Vagina (tissue), 2 donors: ENCODE data around the gene LCN15. TPM values are rescaled to one million over a fixed set of nuclear protein-coding genes. Genes with fewer than 3 reads are reported as not detected.

Experiments used
- DNase-seq, 2 donors: peaks; one replicate each; pipeline ENCODE4 v3.0.0-alpha.2; 2017; ENCODE audit errors: extremely low spot score in 2 of 2
- H3K27ac ChIP-seq: fragments of 200-600 bp; sonication (generic); one replicate; pipeline ENCODE4 v1.5.1; 2019
- H3K27me3 ChIP-seq: fragments of 200-600 bp; sonication (generic); one replicate; pipeline ENCODE4 v1.5.1; 2019
- H3K36me3 ChIP-seq, 2 donors: fragments of 200-600 bp; sonication (generic); one replicate each; pipeline ENCODE4 v1.5.1; 2017 to 2019
- H3K4me1 ChIP-seq: fragments of 200-600 bp; sonication (generic); one replicate; pipeline ENCODE4 v1.5.1; 2019
- H3K4me3 ChIP-seq, 2 donors: fragments of 200-600 bp; sonication (generic); 1 replicate in 1 of 2; 2 replicates in 1 of 2; pipeline ENCODE4 v1.5.1; 2016 to 2019
- H3K9me3 ChIP-seq: fragments of 200-600 bp; sonication (generic); one replicate; pipeline ENCODE4 v1.5.1; 2019
- POLR2A ChIP-seq, 2 donors: fragments of 450-650 bp; IDR thresholded peaks; one replicate each; pipeline ENCODE4 v1.6.1; 2017; ENCODE audit warnings: antibody characterized with exemption in 2 of 2, mild to moderate bottlenecking in 2 of 2, moderate library complexity in 2 of 2
- POLR2AphosphoS5 ChIP-seq, 2 donors: sonication (generic); formaldehyde crosslinking; IDR thresholded peaks; one replicate each; pipeline ENCODE4 v1.9.0; 2017; ENCODE audit warnings: antibody characterized with exemption in 2 of 2, mild to moderate bottlenecking in 2 of 2, low read depth in 1 of 2; ENCODE audit not compliant: insufficient read depth in 1 of 2
- intact Hi-C: fragments of 100-400 bp; cut with DNase I; formaldehyde crosslinking; loops from one replicate; pipeline ENCODE4 v1.15.1; 2023
- total RNA-seq: library from RNA; depleted of rRNA; stranded (reverse); fragments of >200 nt; gene quantifications from one replicate; pipeline ENCODE4 v1.2.3, GENCODE V29; 2016
- TF ChIP-seq, protein P1 (sequence below), 3 experiments: fragments of 450-650 bp in 2 of 3; fragments of 200-600 bp in 1 of 3; sonication (generic) in 1 of 3; IDR thresholded peaks; one replicate each; pipeline ENCODE4 v1.5.1; 2017 to 2019; ENCODE audit warnings: antibody characterized with exemption in 3 of 3, mild to moderate bottlenecking in 2 of 3, moderate library complexity in 2 of 3

Gene LCN15
- total RNA-seq, 1 donor from 2014 or later = not detected

DNA sequence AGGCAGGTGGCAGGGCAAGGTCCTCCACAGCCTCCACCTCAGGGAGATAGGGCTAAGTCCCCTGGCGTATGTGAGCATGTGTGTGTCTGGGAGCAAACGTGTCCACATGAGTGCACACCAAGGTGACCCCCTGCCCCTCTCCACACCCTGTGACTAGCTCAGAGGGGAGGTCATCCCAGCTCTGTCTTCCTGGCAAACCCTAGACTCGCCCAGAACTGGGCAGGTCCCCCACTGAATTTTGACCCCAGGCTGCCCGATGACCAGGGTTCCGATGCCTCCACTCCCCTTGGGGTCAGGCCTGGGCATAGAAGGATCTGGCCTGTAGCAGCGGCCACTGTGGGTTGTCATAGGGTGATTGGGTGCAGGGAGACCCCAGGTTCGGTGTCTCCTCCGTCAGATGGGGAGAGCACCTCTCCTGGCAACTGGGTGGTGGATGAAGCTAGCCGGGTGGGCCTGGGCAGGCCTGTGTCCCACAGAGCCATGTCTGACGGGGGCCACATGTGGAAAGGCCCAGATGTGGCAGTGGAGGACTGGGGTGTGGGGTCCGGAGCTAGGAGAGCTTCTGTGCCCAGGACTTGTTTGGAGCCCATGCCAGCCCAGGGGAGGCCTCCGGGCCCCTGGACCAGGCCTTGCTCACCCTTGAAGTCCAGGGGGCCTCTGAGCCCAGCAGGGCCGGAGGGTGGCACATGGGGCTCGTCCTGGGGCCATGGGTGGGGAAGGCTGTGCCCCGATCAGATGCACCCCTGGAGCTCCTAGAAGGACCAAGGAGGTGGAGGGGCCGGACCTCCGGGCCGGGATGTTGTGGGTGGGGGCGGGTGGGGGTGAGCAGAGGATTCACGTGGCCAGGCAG is 45.7 kb downstream of the LCN15 start:
- H3K27ac ChIP-seq = no peak overlapping the region

DNA sequence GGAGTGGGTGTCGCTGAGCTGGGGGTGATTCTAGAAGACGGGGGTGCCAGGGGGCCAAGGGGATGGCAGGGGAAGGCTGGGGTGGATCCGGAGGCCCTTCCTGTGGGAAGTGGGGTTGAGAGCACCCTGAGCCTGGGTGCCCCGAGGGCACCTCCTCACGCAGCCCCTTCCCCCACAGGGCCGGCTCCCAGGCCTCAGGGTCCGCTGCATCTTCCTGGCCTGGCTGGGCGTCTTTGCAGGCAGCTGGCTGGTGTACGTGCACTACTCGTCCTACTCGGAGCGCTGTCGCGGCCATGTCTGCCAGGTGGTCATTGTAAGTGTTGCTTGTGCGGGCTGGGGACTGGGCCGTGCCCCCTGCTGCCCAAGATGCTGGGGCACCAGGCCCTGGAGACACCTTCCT is 46.9 kb downstream of the LCN15 start:
- no peaks in the 10 kb centered on the region for H3K9me3 ChIP-seq
- DNase-seq = no peak
- peaks cover 3% of the 10 kb centered on the region for H3K27me3 ChIP-seq
- H3K27ac ChIP-seq = no peak overlapping the region
- no peaks in the 10 kb centered on the region for H3K36me3 ChIP-seq
- H3K4me1 ChIP-seq = peaks cover 43% of the 10 kb centered on the region
- intact Hi-C loops = no loop called here
- no peak overlapping the region for H3K4me3 ChIP-seq
- TF ChIP-seq, protein P1, sequence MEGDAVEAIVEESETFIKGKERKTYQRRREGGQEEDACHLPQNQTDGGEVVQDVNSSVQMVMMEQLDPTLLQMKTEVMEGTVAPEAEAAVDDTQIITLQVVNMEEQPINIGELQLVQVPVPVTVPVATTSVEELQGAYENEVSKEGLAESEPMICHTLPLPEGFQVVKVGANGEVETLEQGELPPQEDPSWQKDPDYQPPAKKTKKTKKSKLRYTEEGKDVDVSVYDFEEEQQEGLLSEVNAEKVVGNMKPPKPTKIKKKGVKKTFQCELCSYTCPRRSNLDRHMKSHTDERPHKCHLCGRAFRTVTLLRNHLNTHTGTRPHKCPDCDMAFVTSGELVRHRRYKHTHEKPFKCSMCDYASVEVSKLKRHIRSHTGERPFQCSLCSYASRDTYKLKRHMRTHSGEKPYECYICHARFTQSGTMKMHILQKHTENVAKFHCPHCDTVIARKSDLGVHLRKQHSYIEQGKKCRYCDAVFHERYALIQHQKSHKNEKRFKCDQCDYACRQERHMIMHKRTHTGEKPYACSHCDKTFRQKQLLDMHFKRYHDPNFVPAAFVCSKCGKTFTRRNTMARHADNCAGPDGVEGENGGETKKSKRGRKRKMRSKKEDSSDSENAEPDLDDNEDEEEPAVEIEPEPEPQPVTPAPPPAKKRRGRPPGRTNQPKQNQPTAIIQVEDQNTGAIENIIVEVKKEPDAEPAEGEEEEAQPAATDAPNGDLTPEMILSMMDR (IDR thresholded peaks at IDR 0.05) = no peak
- TF ChIP-seq POLR2A (IDR thresholded peaks at IDR 0.05) = no peak
- no peak for TF ChIP-seq POLR2AphosphoS5 (IDR thresholded peaks at IDR 0.05; ENCODE audit: insufficient read depth in 1 of 2, low read depth in 1 of 2)

More for the DNA sequence above, 45.7 kb downstream of the LCN15 start:
- Histone ChIP-seq H3K9me3 (no peaks in the 10 kb centered on the region), H3K36me3 (peaks cover 0 to 10% of the 10 kb centered on the region in 2 donors), H3K27me3 (peaks cover 3% of the 10 kb centered on the region), H3K4me3 (no peak overlapping the region), H3K4me1 (peaks cover 40% of the 10 kb centered on the region)
- TF ChIP-seq POLR2A (IDR thresholded peaks at IDR 0.05) (no peak), POLR2AphosphoS5 (IDR thresholded peaks at IDR 0.05; ENCODE audit: insufficient read depth in 1 of 2, low read depth in 1 of 2) (no peak)
- TF ChIP-seq, protein P1 (IDR thresholded peaks at IDR 0.05) = no peak
- no peak for DNase-seq
- intact Hi-C loops = no loop called here

DNA sequence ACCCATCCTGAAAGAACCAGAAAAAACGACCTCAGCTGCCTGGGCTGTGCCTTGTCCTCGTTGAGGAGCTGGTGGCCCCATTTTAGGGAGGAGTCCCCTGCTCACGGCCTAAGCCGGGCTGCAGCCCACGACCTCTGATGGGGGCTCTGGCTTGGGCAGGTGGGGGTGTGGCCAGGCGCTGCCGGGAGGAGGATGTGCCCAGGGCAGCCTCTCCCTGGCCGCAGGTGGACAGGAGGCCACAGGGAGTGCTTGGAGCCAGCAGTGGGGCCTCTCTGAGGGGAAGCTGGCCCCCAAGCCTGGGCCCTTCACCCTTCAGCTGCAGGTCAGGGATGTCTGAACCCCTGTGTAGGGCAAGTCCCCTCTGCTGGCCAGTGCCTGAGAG is 49.4 kb downstream of the LCN15 start:
- peaks cover 3% of the 10 kb centered on the region for H3K27me3 ChIP-seq
- H3K27ac ChIP-seq = no peak overlapping the region
- no peak for TF ChIP-seq POLR2A (IDR thresholded peaks at IDR 0.05)
- no peak for TF ChIP-seq POLR2AphosphoS5 (IDR thresholded peaks at IDR 0.05; ENCODE audit: insufficient read depth in 1 of 2, low read depth in 1 of 2)
- TF ChIP-seq, protein P1 (IDR thresholded peaks at IDR 0.05) = no peak
- H3K9me3 ChIP-seq = no peaks in the 10 kb centered on the region
- H3K36me3 ChIP-seq = no peaks in the 10 kb centered on the region
- H3K4me1 ChIP-seq = peaks cover 30% of the 10 kb centered on the region
- DNase-seq = no peak
- no peak overlapping the region for H3K4me3 ChIP-seq
- intact Hi-C loops = no loop called here

DNA sequence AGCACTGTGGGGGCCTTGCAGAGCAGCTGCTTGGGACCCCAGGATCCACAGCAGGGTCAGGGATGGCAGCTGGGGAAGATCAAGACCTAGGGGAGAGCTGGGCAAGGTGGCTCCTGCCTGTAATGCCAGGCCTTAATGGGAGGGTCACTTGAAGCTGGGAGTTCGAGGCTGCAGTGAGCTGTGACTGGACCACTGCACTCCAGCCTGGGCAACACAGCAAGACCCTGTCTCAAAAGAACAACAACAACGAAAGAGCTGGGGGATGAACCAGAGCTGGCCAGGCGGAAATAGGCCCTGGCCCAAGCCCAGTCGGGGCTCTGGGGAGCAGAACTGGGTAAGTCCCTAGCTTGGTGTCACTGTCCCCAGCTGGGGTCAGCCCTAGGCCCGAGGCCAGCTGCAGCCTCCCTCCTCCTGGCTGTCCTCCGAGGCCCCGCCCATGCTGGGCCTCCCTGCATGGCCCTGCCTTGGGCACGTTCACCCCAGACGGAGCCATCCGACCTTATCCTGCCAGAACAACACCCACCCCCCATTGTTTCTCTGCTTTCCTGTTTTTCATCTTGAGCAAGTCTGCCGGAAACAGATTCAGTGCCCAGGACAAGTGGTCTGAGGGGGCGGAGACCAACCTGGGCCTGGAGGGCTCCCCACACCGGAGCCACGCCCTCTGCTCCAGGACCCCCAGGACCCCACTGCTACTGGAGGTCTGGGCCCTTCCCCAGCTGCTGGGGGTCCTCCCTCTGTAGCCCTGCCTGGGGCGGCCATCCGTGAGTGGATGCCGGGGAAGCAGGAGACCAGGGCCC is 50.0 kb downstream of the LCN15 start:
- Histone ChIP-seq H3K9me3 (no peaks in the 10 kb centered on the region), H3K27me3 (peaks cover 3% of the 10 kb centered on the region), H3K4me1 (peaks cover 24% of the 10 kb centered on the region), H3K27ac (no peak overlapping the region), H3K36me3 (no peaks in the 10 kb centered on the region), H3K4me3 (no peak overlapping the region)
- peak in 1 of 2 donors; percentile 33 for TF ChIP-seq POLR2AphosphoS5 (IDR thresholded peaks at IDR 0.05; ENCODE audit: insufficient read depth in 1 of 2, low read depth in 1 of 2)
- TF ChIP-seq POLR2A (IDR thresholded peaks at IDR 0.05) = no peak
- TF ChIP-seq, protein P1 (IDR thresholded peaks at IDR 0.05) = no peak
- DNase-seq = no peak
- intact Hi-C loops = no loop called here
